LNCAP (cell line): ENCODE data around the gene DIO3.

ENCODE experiments used
- TF ChIP-seq, protein P1 (sequence below): fragments of 450-650 bp; IDR thresholded peaks from 2 replicates; pipeline ENCODE4 v1.5.1; 2017; ENCODE audit warnings: mild to moderate bottlenecking

DIO3 gene

DNA sequence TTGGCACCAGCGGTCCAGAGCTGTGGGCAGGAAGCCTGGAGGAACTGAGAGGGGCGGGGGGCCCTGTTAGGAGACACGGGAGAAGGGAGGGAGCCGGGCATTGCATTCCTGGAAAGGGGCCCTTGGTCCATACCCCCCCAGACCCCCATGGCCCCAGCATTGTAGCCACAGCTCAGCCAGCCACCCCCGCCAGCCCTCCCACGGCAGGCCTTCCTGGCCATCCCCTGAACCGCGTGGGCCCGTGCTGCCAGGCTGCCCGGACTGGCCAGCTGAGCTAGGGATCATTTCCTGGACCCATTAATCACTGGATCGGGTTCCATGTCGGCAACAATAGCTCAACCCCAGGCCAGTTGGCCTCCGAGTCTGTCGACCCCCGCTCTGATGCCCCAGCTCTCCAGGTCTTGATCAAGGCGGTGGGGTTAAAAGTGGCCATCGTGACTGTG lies 39.8 kb upstream of the DIO3 start:
- TF ChIP-seq, protein P1, sequence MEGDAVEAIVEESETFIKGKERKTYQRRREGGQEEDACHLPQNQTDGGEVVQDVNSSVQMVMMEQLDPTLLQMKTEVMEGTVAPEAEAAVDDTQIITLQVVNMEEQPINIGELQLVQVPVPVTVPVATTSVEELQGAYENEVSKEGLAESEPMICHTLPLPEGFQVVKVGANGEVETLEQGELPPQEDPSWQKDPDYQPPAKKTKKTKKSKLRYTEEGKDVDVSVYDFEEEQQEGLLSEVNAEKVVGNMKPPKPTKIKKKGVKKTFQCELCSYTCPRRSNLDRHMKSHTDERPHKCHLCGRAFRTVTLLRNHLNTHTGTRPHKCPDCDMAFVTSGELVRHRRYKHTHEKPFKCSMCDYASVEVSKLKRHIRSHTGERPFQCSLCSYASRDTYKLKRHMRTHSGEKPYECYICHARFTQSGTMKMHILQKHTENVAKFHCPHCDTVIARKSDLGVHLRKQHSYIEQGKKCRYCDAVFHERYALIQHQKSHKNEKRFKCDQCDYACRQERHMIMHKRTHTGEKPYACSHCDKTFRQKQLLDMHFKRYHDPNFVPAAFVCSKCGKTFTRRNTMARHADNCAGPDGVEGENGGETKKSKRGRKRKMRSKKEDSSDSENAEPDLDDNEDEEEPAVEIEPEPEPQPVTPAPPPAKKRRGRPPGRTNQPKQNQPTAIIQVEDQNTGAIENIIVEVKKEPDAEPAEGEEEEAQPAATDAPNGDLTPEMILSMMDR = no peak

DNA sequence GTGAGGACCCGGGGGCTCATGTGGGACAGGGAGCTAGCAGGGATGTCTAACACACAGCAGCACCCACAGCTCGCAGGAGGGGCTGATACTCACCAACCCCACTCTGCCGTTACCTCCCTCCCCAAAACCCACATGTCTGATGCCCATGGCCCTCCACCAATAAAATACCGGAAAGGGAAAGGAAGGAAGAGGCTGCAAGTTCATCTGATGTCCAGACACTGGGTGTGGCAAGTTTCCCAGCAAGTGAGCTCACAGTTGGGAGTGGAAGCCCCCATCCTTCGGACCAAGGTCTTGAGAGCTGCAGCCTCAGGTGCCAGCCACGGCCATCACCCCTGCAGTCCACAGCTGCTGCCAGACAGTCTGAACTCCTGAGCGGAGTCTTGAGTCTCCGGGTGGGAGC lies 39.3 kb upstream of the DIO3 start:
- TF ChIP-seq, protein P1 = no peak

DNA sequence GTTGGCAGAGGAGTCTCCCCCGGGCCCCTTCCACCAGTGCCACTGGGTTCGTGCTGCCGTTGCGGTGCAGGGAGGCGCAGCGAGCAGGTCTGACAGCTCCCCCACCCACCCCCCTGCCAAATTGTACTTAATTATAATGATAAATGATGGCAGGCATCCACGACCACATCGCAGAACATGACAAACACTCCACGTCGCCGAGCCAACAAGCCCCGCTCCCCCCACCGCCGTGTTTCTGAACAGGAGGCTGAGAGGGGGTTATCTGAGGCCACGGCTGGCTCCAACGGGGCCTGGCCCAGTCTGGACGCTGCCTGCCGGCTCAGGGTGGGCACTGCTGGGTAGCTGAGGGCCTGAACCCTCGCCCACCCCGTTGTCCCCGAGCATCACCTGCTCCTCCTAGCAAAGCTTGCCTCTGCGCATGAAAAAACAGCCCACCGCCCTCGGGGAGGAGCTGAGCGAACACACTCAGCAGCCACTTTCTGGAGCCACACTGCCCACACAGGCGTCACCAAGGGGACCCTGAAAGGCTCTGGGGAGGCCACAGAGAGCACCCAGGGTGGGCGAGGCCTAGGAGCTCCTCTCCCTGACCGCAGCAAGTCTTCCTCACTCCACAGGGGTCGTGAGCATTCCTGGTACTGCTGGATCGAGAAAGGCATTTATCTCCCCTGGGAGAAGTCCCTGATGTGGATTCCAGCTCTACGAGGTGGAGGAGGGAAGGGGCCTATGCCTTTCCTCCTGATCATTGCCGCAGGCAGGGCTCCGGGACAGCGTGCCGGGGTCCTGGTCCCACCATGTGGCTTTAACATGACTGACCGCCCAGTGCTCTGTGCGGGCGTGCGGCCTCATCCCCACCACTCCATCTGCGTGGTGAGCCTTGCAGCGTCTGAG lies 35.4 kb upstream of the DIO3 start:
- TF ChIP-seq, protein P1 = no peak

DNA sequence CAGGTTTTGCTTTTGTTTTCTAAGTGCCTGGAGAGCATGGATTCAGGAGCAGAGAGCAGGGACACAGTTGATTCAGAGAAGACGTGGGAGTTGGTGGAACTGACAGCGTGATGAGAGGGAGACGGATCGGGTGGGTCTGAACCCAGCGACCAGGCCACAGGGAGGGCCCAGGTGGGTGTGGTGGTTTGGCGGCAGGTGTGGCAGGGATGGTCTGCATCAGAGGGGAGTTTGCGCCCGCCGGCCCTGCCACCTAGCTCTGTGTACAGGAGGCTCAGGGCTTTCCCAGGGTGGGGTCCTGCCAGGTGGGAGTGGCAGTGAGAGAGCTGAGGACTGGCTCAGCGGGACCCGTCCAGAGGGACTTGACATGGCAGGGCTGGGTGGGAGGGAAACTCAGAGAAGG lies 33.3 kb upstream of the DIO3 start:
- TF ChIP-seq, protein P1 = no peak

DNA sequence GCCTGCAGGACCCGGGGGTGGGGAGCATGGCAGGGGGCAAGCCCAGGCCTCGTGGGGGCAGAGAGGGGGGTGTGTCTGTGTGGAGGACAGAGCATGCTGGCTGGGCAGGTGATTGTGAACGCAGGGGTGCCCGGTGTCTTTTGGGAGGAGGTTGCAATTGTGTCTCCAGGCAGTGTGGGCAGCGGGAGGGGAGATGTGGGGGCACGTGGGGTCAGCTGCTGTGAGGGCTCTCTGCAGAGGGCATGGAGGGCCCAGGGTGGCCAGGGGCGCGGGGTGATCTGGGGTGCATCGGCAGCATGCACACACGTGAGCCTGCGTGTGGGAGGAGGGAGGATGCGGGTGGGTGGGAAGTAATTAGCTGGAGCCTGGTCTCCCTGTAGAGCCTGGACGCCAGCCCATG lies 32.2 kb upstream of the DIO3 start:
- TF ChIP-seq, protein P1 = no peak

DNA sequence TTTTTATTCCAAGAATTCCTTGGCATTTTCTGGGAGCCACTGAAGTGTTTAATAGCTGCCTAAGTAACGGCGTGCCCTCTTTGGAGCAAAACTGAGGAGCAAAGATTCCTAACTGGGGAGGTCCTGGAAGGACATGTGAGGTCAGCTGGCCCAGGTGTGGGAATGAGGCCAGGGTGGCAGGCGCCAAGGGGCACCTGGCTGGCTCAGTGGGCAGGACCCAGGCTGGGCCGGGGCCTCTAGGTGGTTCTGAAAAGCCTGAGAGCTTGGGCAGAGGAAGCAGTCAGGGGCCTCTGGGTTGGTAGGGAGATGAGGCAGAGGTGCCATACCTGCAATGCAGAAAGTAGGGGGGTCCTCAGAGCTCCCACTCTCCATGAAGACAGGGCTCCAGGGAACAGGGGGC lies 27.1 kb upstream of the DIO3 start:
- TF ChIP-seq, protein P1 = no peak

DNA sequence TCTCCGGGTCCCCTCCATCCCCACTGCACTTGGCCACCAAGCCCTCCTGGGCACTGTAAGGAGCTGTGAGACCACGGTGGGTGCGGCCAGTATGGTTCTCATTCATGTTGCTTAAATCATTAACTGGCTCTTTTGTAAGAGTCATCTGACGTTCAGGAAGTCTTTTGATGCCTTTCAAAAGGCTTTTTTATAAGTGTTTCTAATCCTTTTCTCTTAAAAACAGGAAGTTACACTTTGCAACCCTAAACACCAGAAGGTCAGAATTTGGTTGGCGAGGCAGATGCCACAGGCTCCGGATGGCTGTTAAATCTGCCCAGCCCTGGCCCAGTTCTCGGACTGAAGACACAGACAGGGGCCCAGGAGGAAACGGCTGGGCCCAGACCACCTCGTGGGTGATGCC lies 26.1 kb upstream of the DIO3 start:
- TF ChIP-seq, protein P1 = no peak
